IMR-90 (cell line): ENCODE results near the gene DSP.

Source experiments
- CEBPB ChIP-seq: IDR thresholded peaks from 2 replicates; pipeline ENCODE4 v1.6.1; 2012; ENCODE audit warnings: low read depth, low read length, improper control_type of control experiment
- CTCF ChIP-seq: conservative IDR thresholded peaks from 2 replicates; pipeline ENCODE4 v1.5.1; 2012; ENCODE audit warnings: mild to moderate bottlenecking, low read depth, low read length, improper control_type of control experiment
- FOS ChIP-seq: fragments of 150-350 bp; IDR thresholded peaks from 2 replicates; pipeline ENCODE4 v1.6.1; 2016; ENCODE audit warnings: low read depth, low read length
- MAFK ChIP-seq: IDR thresholded peaks from 2 replicates; pipeline ENCODE4 v1.6.1; 2012; ENCODE audit warnings: low read depth, low read length, improper control_type of control experiment
- POLR2A ChIP-seq: IDR thresholded peaks from 2 replicates; pipeline ENCODE4 v1.6.1; 2012; ENCODE audit warnings: mild to moderate bottlenecking, low read depth, low read length
- RAD21 ChIP-seq: IDR thresholded peaks from 2 replicates; pipeline ENCODE4 v1.6.1; 2012; ENCODE audit warnings: low read length, improper control_type of control experiment
- SMC3 ChIP-seq: fragments of 150-350 bp; IDR thresholded peaks from 2 replicates; pipeline ENCODE4 v1.6.1; 2016; ENCODE audit warnings: low read depth, mild to moderate bottlenecking, antibody characterized with exemption, low read length, moderate library complexity
- USF2 ChIP-seq: fragments of 150-350 bp; IDR thresholded peaks from 2 replicates; pipeline ENCODE4 v1.6.1; 2017; ENCODE audit warnings: mild to moderate bottlenecking, antibody characterized with exemption, low read length, low read depth

DNA sequence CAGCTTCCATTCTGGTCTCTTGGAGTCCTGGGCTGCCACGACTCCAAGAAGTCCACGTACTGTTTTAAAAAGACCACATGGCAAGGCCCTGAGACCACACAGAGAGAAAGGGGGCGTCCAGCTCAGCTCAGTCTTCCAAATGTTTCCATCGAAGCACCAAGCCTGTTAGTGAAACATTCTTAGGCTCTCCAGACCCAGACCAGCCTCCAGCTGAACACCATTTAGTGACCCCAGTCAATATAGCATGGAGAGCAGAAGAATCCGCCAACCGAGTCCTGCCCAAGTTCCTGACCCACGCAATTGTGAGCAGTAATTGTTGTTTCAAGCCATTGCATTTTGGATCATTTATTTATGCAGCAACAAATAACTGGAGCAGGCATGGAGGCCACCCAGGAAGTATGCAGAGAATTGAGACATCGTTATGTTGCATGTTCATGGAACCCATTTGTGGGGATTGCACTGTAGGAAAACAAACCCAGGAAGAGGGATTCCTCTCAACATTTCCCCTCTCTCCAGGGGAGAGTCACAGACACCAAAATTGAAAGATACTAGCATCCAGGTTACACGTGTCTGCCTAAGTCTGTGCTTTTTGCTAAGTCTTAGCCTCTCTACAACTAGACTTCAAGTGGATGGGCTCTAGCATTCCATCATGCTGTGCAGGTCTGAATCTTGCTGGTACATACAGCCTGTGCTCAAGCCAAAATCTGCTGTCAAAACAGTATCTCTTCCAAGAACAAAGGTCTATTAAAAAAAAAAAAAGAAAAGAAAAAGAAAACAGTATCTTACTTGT, 91.2 kb downstream of the DSP start:
- TF ChIP-seq SMC3: no peak
- no peak for TF ChIP-seq CTCF
- TF ChIP-seq FOS: no peak
- no peak for TF ChIP-seq USF2
- no peak for TF ChIP-seq POLR2A
- no peak for TF ChIP-seq RAD21
- no peak for TF ChIP-seq MAFK
- TF ChIP-seq CEBPB: no peak
